Testis (tissue), 3 donors: Measurements from ENCODE around the gene ESPN. TPM values are rescaled to one million over a fixed set of nuclear protein-coding genes. Genes with fewer than 3 reads are reported as not detected.

ENCODE experiments used
- DNase-seq: peaks from one replicate; pipeline ENCODE4 v3.0.0-alpha.2; 2019
- H3K27ac ChIP-seq, 2 donors: fragments of 200-600 bp; sonication (generic); one replicate each; pipeline ENCODE4 v1.5.1; 2019
- H3K27me3 ChIP-seq: fragments of 200-600 bp; sonication (generic); one replicate; pipeline ENCODE4 v1.5.1; 2019
- H3K36me3 ChIP-seq: fragments of 200-600 bp; sonication (generic); one replicate; pipeline ENCODE4 v1.5.1; 2017; ENCODE audit warnings: low read depth; ENCODE audit errors: missing control alignments
- H3K4me1 ChIP-seq: fragments of 200-600 bp; sonication (generic); one replicate; pipeline ENCODE4 v1.5.1; 2019
- H3K4me3 ChIP-seq, 2 donors: fragments of 200-600 bp; sonication (generic); one replicate each; pipeline ENCODE4 v1.5.1; 2017 to 2019
- H3K9me3 ChIP-seq: fragments of 200-600 bp; sonication (generic); one replicate; pipeline ENCODE4 v1.5.1; 2017
- CTCF ChIP-seq, 3 experiments: fragments of 450-650 bp in 2 of 3; fragments of 200-600 bp in 1 of 3; sonication (generic) in 1 of 3; IDR thresholded peaks; one replicate each; pipeline ENCODE4 v1.5.1; 2016 to 2019; ENCODE audit warnings: antibody characterized with exemption in 3 of 3, mild to moderate bottlenecking in 2 of 3, moderate library complexity in 1 of 3
- POLR2A ChIP-seq: fragments of 450-650 bp; IDR thresholded peaks from one replicate; pipeline ENCODE4 v1.6.1; 2017; ENCODE audit warnings: antibody characterized with exemption, mild to moderate bottlenecking, moderate library complexity
- WGBS, 2 donors: methylation state at CpG; one replicate each; pipeline ENCODE4 v1.1.5; 2018; 5-methylcytosine and 5-hydroxymethylcytosine counted together
- intact Hi-C: fragments of 100-400 bp; cut with DNase I; formaldehyde crosslinking; loops from one replicate; pipeline ENCODE4 v1.15.1; 2023; ENCODE audit warnings: low total_unique reads
- polyA plus RNA-seq: library from polyadenylated mRNA; stranded (reverse); fragments of 350-450 nt; fragmentation: Illumina TruSeq; extraction: RNeasy Lipid Tissue Mini Kit (QIAGEN cat#74804); gene quantifications from one replicate; pipeline ENCODE4 v1.2.3, GENCODE V29; 2014; ENCODE audit warnings: low read depth, low replicate concordance; ENCODE audit not compliant: insufficient read depth
- total RNA-seq, 2 donors: library from RNA; depleted of rRNA; stranded (reverse); fragments of >200 nt; gene quantifications; one replicate each; pipeline ENCODE4 v1.2.3, GENCODE V29; 2016

Gene ESPN
- total and polyA plus RNA-seq, 3 donors from 2014 or later: 270 to 404 (median 396) TPM

GRCh38 chr1:6421266-6421665 lies 3.3 kb upstream of the ESPN start:
- H3K4me3 ChIP-seq: peak overlapping the region in 1 of 2 donors; percentile 50
- DNase-seq: no peak
- no peaks in the 10 kb centered on the region for H3K9me3 ChIP-seq
- WGBS, 2 donors: 69 to 80% methylated on average over 4 of the region's 4 CpGs
- no peaks in the 10 kb centered on the region for H3K36me3 ChIP-seq
- TF ChIP-seq CTCF (IDR thresholded peaks at IDR 0.05) (no peak), POLR2A (no peak)
- H3K27me3 ChIP-seq: no peaks in the 10 kb centered on the region
- H3K4me1 ChIP-seq: peaks cover 28% of the 10 kb centered on the region
- no peak overlapping the region for H3K27ac ChIP-seq
- intact Hi-C loops: no loop called here

GRCh38 chr1:6423321-6423999 lies 1.1 kb upstream of the ESPN start:
- peaks cover 34% of the 10 kb centered on the region for H3K4me1 ChIP-seq
- no peaks in the 10 kb centered on the region for H3K27me3 ChIP-seq
- peak; percentile 76 for DNase-seq
- TF ChIP-seq CTCF (IDR thresholded peaks at IDR 0.05) (peak; percentile 49 to 71 (median 57)), POLR2A (no peak)
- no peaks in the 10 kb centered on the region for H3K36me3 ChIP-seq
- H3K27ac ChIP-seq: no peak overlapping the region
- H3K9me3 ChIP-seq: no peaks in the 10 kb centered on the region
- H3K4me3 ChIP-seq: peak overlapping the region in 1 of 2 donors; percentile 56
- intact Hi-C loops: no loop called here
- WGBS, 2 donors: 2 to 15% methylated on average over 10 to 24 of the region's 24 CpGs

- 1 to 4% methylated on average over 19 to 34 of the region's 35 CpGs for WGBS, 2 donors
- no peaks in the 10 kb centered on the region for H3K9me3 ChIP-seq
- H3K4me3 ChIP-seq: peak overlapping the region; percentile 45 to 56
- H3K36me3 ChIP-seq: no peaks in the 10 kb centered on the region
- H3K4me1 ChIP-seq: peaks cover 33% of the 10 kb centered on the region
- TF ChIP-seq CTCF (IDR thresholded peaks at IDR 0.05) (no peak), POLR2A (no peak)
- H3K27ac ChIP-seq: no peak overlapping the region
- intact Hi-C loops: no loop called here
- DNase-seq: no peak
- H3K27me3 ChIP-seq: no peaks in the 10 kb centered on the region
Observed at GRCh38 chr1:6424000-6424565, 493 bp upstream of the ESPN start.

- Histone ChIP-seq H3K27me3 (no peaks in the 10 kb centered on the region), H3K36me3 (no peaks in the 10 kb centered on the region), H3K4me1 (peaks cover 19% of the 10 kb centered on the region), H3K27ac (no peak overlapping the region), H3K9me3 (no peaks in the 10 kb centered on the region), H3K4me3 (peak overlapping the region in 1 of 2 donors; percentile 56)
- no peak for DNase-seq
- 52 to 93% methylated on average over 2 to 6 of the region's 6 CpGs for WGBS, 2 donors
- intact Hi-C loops: no loop called here
- TF ChIP-seq POLR2A (no peak), CTCF (IDR thresholded peaks at IDR 0.05) (no peak)
Observed at GRCh38 chr1:6425658-6426057, 1.1 kb downstream of the ESPN start.
